NB4 (cell line): Measurements from ENCODE around the gene C1QTNF8.

Experiments used
- DNase-seq: peaks from one replicate; pipeline ENCODE4 v3.0.0; 2010; ENCODE audit warnings: low read depth
- H3K4me3 ChIP-seq: one replicate; pipeline ENCODE4 v1.5.1; 2011; ENCODE audit warnings: mild to moderate bottlenecking, low read depth, low read length, moderate library complexity
- MYC ChIP-seq: IDR thresholded peaks from 2 replicates; pipeline ENCODE4 v1.6.1; 2011; ENCODE audit warnings: low read depth, low read length
- POLR2A ChIP-seq: IDR thresholded peaks from 2 replicates; pipeline ENCODE4 v1.6.1; 2011; ENCODE audit warnings: mild to moderate bottlenecking; ENCODE audit not compliant: insufficient read length; ENCODE audit errors: extremely low read depth
- TF ChIP-seq, protein P1 (sequence below): IDR thresholded peaks from one replicate; pipeline ENCODE4 v1.5.1; 2012; ENCODE audit warnings: low read depth, low read length
- TF ChIP-seq, protein P2 (sequence below): IDR thresholded peaks from 2 replicates; pipeline ENCODE4 v1.6.1; 2011; ENCODE audit warnings: low read depth, low read length

C1QTNF8 gene

DNA sequence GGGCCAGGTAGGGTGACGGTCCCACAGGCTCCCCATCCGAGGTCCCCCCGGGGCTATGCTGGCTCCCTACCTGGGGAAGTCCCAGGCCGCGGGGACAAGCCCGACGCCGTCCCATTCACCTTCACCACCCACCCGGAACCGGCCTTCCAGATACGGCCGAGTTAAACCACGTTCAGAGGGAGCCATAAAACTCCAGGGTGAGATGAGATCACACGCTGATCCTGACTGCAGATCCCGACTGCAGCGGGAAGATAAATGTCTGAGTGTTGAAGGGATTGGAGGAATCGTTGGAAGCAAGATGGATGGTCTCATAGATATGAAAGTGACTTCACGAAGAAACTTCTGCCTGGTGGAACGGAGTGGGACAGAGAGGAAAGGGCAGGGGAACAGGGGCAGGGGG lies 13.6 kb upstream of the C1QTNF8 start:
- DNase-seq, result no peak
- TF ChIP-seq, protein P1, sequence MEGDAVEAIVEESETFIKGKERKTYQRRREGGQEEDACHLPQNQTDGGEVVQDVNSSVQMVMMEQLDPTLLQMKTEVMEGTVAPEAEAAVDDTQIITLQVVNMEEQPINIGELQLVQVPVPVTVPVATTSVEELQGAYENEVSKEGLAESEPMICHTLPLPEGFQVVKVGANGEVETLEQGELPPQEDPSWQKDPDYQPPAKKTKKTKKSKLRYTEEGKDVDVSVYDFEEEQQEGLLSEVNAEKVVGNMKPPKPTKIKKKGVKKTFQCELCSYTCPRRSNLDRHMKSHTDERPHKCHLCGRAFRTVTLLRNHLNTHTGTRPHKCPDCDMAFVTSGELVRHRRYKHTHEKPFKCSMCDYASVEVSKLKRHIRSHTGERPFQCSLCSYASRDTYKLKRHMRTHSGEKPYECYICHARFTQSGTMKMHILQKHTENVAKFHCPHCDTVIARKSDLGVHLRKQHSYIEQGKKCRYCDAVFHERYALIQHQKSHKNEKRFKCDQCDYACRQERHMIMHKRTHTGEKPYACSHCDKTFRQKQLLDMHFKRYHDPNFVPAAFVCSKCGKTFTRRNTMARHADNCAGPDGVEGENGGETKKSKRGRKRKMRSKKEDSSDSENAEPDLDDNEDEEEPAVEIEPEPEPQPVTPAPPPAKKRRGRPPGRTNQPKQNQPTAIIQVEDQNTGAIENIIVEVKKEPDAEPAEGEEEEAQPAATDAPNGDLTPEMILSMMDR, result no peak
- no peak for TF ChIP-seq POLR2A
- no peak for TF ChIP-seq MYC
- TF ChIP-seq, protein P2, sequence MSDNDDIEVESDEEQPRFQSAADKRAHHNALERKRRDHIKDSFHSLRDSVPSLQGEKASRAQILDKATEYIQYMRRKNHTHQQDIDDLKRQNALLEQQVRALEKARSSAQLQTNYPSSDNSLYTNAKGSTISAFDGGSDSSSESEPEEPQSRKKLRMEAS, result no peak

DNA sequence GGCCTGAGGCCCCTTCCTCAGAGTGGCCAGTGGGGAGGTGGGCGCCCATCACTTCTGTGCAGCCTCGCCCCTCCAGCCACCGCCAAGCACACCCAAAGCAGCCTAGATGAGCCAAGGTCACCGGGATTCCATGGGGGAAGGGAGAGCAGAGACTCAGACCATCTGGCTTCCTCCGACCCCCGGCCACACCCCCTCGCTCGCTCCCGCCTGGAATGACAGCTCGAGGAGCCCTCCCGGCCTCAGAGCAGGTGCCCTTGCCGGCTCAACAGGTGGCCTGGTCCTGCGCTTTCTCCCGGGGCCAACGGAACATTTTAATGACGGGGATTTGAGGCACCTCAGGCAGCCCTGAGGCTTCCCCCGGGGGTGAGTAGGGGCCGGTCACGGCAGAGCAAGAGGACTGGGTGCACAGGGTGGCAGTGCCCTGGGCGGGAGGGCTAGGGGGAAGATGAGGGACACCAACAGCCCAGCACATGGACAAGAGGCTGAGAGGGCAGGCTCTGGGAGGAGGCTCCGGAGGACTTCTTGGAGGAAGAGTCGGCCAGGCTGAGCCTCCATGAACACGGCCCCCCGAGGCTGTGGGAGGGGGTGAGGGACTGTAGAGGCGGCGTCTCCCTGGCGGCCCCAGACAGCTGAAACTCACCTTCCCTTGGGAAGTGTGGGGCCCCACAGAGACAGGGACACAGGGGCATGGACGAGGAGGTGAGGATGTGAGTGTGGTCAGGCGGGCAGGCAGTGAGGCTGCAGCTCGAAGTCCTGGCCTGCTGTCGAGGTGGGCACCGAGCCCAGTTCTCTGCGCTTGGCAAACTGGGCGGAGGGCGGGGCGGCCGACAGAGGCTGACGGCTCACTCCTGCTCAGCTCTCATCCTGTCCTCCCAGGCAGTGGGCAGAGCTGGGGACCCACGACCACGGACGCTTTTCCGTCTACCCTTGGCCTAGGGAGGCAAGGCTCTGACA lies 12.5 kb upstream of the C1QTNF8 start:
- no peak overlapping the region for H3K4me3 ChIP-seq
- DNase-seq, result no peak
- TF ChIP-seq POLR2A (no peak), MYC (no peak)
- TF ChIP-seq, protein P2, result no peak
- TF ChIP-seq, protein P1, result no peak

More for the DNA sequence above, 13.6 kb upstream of the C1QTNF8 start:
- H3K4me3 ChIP-seq, result no peak overlapping the region

DNA sequence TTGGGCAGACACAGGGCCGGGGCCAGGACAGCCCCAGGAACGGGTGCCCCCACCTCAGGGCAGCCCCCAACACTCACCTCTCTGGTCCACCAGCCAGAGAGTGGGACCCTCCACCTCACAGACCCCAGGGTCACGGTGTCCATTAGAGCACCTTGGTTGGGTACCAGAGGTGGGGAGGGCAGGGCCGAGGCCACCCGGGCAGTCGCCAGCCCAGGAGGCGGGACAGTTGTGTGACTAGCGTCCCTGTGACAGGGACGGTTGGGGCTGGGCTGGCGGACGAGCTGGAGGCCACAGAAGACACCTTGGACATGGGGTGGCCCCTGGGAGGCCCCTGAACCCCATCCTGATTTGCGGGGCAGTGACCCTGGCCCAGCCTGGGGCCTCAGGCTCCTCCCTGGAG lies 11.7 kb upstream of the C1QTNF8 start:
- DNase-seq, result no peak
- H3K4me3 ChIP-seq, result no peak overlapping the region
- TF ChIP-seq, protein P1, result no peak
- TF ChIP-seq MYC (no peak), POLR2A (no peak)
- TF ChIP-seq, protein P2, result no peak

DNA sequence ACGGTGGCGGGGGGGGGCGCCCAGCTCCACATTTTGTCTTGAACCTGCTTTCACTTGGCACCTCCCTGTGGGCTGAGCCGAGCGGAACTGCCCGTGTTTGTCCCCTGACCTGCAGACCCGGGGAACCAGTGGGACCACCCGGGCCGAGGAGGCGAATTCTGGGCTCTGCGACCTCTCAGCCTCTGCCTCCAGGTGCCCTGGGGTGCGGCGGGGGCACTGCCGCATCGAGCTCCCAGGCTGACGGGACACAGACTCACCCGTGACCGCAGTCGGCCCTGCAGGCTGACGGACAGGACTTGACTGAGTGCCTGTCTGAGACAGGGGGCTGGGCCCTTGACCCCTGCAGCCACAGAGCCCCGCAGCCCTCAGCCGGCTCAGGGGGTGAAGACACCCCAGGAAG lies 11.1 kb upstream of the C1QTNF8 start:
- TF ChIP-seq, protein P1, result no peak
- TF ChIP-seq, protein P2, result no peak
- TF ChIP-seq MYC (no peak), POLR2A (no peak)
- no peak for DNase-seq
- H3K4me3 ChIP-seq, result no peak overlapping the region

DNA sequence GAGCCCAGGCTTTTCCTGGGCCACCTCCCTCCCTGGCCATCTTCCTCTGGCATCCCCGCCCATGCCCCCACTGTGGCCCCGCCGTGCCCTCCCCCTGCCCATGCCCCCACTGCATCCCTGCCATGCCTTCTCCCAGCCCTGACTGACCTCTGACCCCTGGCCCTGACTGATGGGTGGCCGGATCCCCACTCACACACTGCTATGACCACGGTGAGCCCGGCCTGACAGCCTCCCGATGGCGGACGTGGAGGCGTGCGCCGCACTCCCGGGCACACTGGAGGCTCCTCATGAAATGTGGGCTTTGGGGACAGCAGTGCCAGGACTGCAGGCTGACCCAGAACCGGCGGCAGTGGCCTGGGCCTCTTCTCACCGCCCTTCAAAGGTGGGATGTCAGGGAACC lies 10.6 kb upstream of the C1QTNF8 start:
- no peak overlapping the region for H3K4me3 ChIP-seq
- TF ChIP-seq, protein P2, result no peak
- TF ChIP-seq POLR2A (no peak), MYC (no peak)
- TF ChIP-seq, protein P1, result no peak
- DNase-seq, result no peak
